Measurements from ENCODE around the gene JUNB.
"Not testable (repeated sequence)": the region's sequence is repeated elsewhere in the genome, so short reads cannot be mapped to it uniquely, and the experiment has no call there.

The JUNB gene

GRCh38 chr19:12788042-12788681 is 3.1 kb upstream of the JUNB start:
- DNase-seq (ENCODE audit: low read depth, low spot score): no peak
- H3K27ac ChIP-seq: peak overlapping the region; percentile 100

- H3K27ac ChIP-seq: peak overlapping the region; percentile 100
- DNase-seq (ENCODE audit: low read depth, low spot score): no peak
Measured at GRCh38 chr19:12788682-12789097, 2.6 kb upstream of the JUNB start.

- peak overlapping the region; percentile 100 for H3K27ac ChIP-seq
- DNase-seq (ENCODE audit: low read depth, low spot score): no peak
Measured at GRCh38 chr19:12789098-12789903, 2.0 kb upstream of the JUNB start.

- DNase-seq (ENCODE audit: low read depth, low spot score): peak; percentile 84
- peak overlapping the region; percentile 100 for H3K27ac ChIP-seq
Measured at GRCh38 chr19:12789904-12790619, 1.2 kb upstream of the JUNB start.

- no peak for DNase-seq (ENCODE audit: low read depth, low spot score)
- H3K27ac ChIP-seq: peak overlapping the region; percentile 100
Measured at GRCh38 chr19:12790628-12791344, 500 bp upstream of the JUNB start.

- no peak for DNase-seq (ENCODE audit: low read depth, low spot score)
- peak overlapping the region; percentile 100 for H3K27ac ChIP-seq
Measured at GRCh38 chr19:12792051-12792852, 966 bp downstream of the JUNB start.

GRCh38 chr19:12792853-12793289 is 1.6 kb downstream of the JUNB start:
- DNase-seq (ENCODE audit: low read depth, low spot score): no peak

GRCh38 chr19:12793290-12794195 is 2.3 kb downstream of the JUNB start:
- peak overlapping the region; percentile 100 for H3K27ac ChIP-seq
- DNase-seq (ENCODE audit: low read depth, low spot score): peak; percentile 82

More at GRCh38 chr19:12792853-12793289, 1.6 kb downstream of the JUNB start:
- H3K27ac ChIP-seq: peak overlapping the region; percentile 100

- peak overlapping the region; percentile 100 for H3K27ac ChIP-seq
Measured at GRCh38 chr19:12794196-12794941, 3.1 kb downstream of the JUNB start.

GRCh38 chr19:12794971-12795381 is 3.7 kb downstream of the JUNB start:
- no peak for DNase-seq (ENCODE audit: low read depth, low spot score)
- H3K27ac ChIP-seq: peak overlapping the region; percentile 100

More at GRCh38 chr19:12794196-12794941, 3.1 kb downstream of the JUNB start:
- no peak for DNase-seq (ENCODE audit: low read depth, low spot score)

- peak overlapping the region; percentile 100 for H3K27ac ChIP-seq
Measured at GRCh38 chr19:12796146-12797071, 5.1 kb downstream of the JUNB start.

GRCh38 chr19:12797141-12797587 is 5.9 kb downstream of the JUNB start:
- no peak for DNase-seq (ENCODE audit: low read depth, low spot score)
- no peak overlapping the region for H3K27ac ChIP-seq

More at GRCh38 chr19:12796146-12797071, 5.1 kb downstream of the JUNB start:
- DNase-seq (ENCODE audit: low read depth, low spot score): no peak

- not testable (repeated sequence) for DNase-seq (ENCODE audit: low read depth, low spot score); H3K27ac ChIP-seq
Measured at GRCh38 chr19:12797607-12798006, 6.3 kb downstream of the JUNB start.

- DNase-seq (ENCODE audit: low read depth, low spot score): no peak
- H3K27ac ChIP-seq: no peak overlapping the region
Measured at GRCh38 chr19:12799742-12800465, 8.6 kb downstream of the JUNB start.

GRCh38 chr19:12800466-12800770 is 9.1 kb downstream of the JUNB start:
- no peak for DNase-seq (ENCODE audit: low read depth, low spot score)
- no peak overlapping the region for H3K27ac ChIP-seq

- no peak for DNase-seq (ENCODE audit: low read depth, low spot score)
Measured at GRCh38 chr19:12800923-12801465, 9.7 kb downstream of the JUNB start.

More at GRCh38 chr19:12800923-12801465, 9.7 kb downstream of the JUNB start:
- H3K27ac ChIP-seq: no peak overlapping the region
